OCI-LY7 (cell line): ENCODE measurements around the gene TBC1D20. TPM values are rescaled to one million over a fixed set of nuclear protein-coding genes. Genes with fewer than 3 reads are reported as not detected.

Experiments
- BruUV-seq: library from RNA; stranded (reverse); fragments of 400-500 nt; replicated peaks from 2 replicates; lab custom pipeline; 2021; lab: Mats Ljungman, UMichigan
- CTCF ChIA-PET: fragments of 300-600 bp; sonication (Branson Sonifier 250); formaldehyde crosslinking; loops from one replicate; lab custom pipeline; 2022; ENCODE audit warnings: antibody characterized with exemption; ENCODE audit not compliant: unreplicated experiment; lab: Charles Lee
- POLR2A ChIA-PET: fragments of 300-600 bp; sonication (Branson Sonifier 250); formaldehyde crosslinking; loops from one replicate; lab custom pipeline; 2022; ENCODE audit warnings: antibody characterized with exemption; lab: Charles Lee
- DNase-seq: peaks from one replicate; pipeline ENCODE4 v3.0.0-alpha.2; 2015; ENCODE audit warnings: low spot score
- H2AFZ ChIP-seq: fragments of 200-600 bp; sonication (generic), shearing (Covaris generic); 2 replicates; pipeline ENCODE4 v1.6.1; 2014; ENCODE audit warnings: mild to moderate bottlenecking, antibody characterized with exemption, low read length, moderate library complexity
- H3K27ac ChIP-seq: fragments of 200-600 bp; sonication (generic); 2 replicates; pipeline ENCODE4 v1.5.1; 2014; ENCODE audit warnings: mixed run types, low read depth, mild to moderate bottlenecking, moderate library complexity, low read length, inconsistent platforms; ENCODE audit not compliant: poor library complexity, severe bottlenecking
- H3K36me3 ChIP-seq: fragments of 200-600 bp; sonication (generic); 2 replicates; pipeline ENCODE4 v1.6.1; 2014; ENCODE audit warnings: mild to moderate bottlenecking, antibody characterized with exemption, low read length, moderate library complexity, mixed read lengths; ENCODE audit not compliant: insufficient read depth
- H3K4me1 ChIP-seq: fragments of 200-600 bp; sonication (generic); 2 replicates; pipeline ENCODE4 v1.5.1; 2014; ENCODE audit warnings: mild to moderate bottlenecking, low read length; ENCODE audit not compliant: insufficient read depth, poor library complexity, severe bottlenecking
- H3K4me2 ChIP-seq: fragments of 200-600 bp; sonication (generic); 2 replicates; pipeline ENCODE4 v1.6.1; 2014; ENCODE audit warnings: mild to moderate bottlenecking, low read length
- H3K4me3 ChIP-seq: fragments of 200-600 bp; sonication (generic); 2 replicates; pipeline ENCODE4 v1.5.1; 2014; ENCODE audit warnings: mild to moderate bottlenecking, low read depth, low read length; ENCODE audit not compliant: poor library complexity, severe bottlenecking
- H3K79me2 ChIP-seq: fragments of 200-600 bp; sonication (generic); 2 replicates; pipeline ENCODE4 v1.6.1; 2016; ENCODE audit warnings: low read depth, mild to moderate bottlenecking, low read length, moderate library complexity, mixed read lengths; ENCODE audit not compliant: insufficient read depth
- H3K9me2 ChIP-seq: fragments of 200-600 bp; sonication (generic); 2 replicates; pipeline ENCODE4 v1.6.1; 2016; ENCODE audit warnings: mild to moderate bottlenecking, low read length, mixed read lengths; ENCODE audit not compliant: insufficient read depth
- H3K9me3 ChIP-seq: fragments of 200-600 bp; sonication (generic); 2 replicates; pipeline ENCODE4 v1.6.1; 2014; ENCODE audit warnings: mild to moderate bottlenecking, mixed run types, low read length, mixed read lengths
- H4K20me1 ChIP-seq: fragments of 200-600 bp; sonication (generic); 2 replicates; pipeline ENCODE4 v1.6.1; 2014; ENCODE audit warnings: mild to moderate bottlenecking, antibody characterized with exemption, low read length, moderate library complexity, mixed read lengths; ENCODE audit not compliant: insufficient read depth
- EZH2phosphoT487 ChIP-seq: fragments of 200-600 bp; sonication (generic); IDR thresholded peaks from 2 replicates; pipeline ENCODE4 v1.6.1; 2018; ENCODE audit warnings: low read depth, borderline replicate concordance, mild to moderate bottlenecking, mixed run types, antibody characterized with exemption, low read length, moderate library complexity, mixed read lengths
- intact Hi-C: fragments of 100-400 bp; cut with micrococcal nuclease; formaldehyde crosslinking; loops from one replicate; pipeline ENCODE4 v1.10.0; 2022; ENCODE audit not compliant: unreplicated experiment
- total RNA-seq, 2 experiments: library from RNA; depleted of rRNA in 1 of 2; stranded (reverse); fragments of >200 nt in 1 of 2; shearing (Covaris generic) in 1 of 2; gene quantifications; 2 replicates each; pipeline ENCODE4 v1.2.3, GENCODE V29; 2014 to 2022
- TF ChIP-seq, protein P1 (sequence below): fragments of 200-600 bp; sonication (generic); conservative IDR thresholded peaks from 2 replicates; pipeline ENCODE4 v1.5.1; 2014; ENCODE audit warnings: mild to moderate bottlenecking, antibody characterized with exemption, low read length, moderate library complexity, mixed read lengths

The TBC1D20 gene
- total RNA-seq, 2 experiments from 2014 or later: 17.4 to 20.8 TPM

DNA sequence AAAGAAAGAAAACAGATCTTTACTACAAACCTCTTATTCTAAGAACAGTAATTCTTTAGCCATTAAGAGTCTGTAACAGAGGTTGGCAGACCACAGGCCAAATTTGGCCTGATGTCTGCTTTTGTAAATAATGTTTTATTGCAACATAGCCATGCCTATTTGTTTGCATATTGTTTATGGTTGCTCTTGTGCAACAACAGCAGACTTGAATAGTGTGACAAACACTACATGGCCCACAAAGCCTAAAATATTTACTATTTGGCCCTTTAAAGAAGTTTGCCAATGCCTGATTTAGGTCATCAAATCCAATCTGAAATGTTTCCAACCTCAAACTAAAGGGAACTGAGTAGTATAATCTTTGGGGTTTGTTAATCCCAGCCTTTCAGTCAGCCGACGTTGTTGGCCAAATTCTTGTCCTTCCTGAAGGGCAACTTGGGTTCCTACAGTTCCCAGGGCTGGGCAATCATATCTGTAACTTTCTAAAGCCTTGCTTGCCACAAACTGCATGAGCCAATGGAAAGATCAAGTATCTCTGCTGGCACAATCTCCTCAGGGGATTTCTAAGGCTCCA lies 33.9 kb upstream of the TBC1D20 start:
- no peak overlapping the region for H3K4me3 ChIP-seq
- no peaks in the 10 kb centered on the region for H3K4me1 ChIP-seq
- BruUV-seq: no TSS peak
- no peak overlapping the region for H3K4me2 ChIP-seq
- H3K27ac ChIP-seq: no peak overlapping the region
- POLR2A ChIA-PET: interaction anchor here (1.1 kb wide), 1 partner anchor 881 kb away, joined by 5 read pairs; no protein-coding TSS in a partner anchor
- H3K9me2 ChIP-seq: no peaks in the 10 kb centered on the region
- H3K9me3 ChIP-seq: no peaks in the 10 kb centered on the region
- H4K20me1 ChIP-seq: no peaks in the 10 kb centered on the region
- peaks cover 94% of the 10 kb centered on the region for H3K36me3 ChIP-seq
- H2AFZ ChIP-seq: no peak overlapping the region
- CTCF ChIA-PET: no interaction called here
- H3K79me2 ChIP-seq: no peaks in the 10 kb centered on the region
- intact Hi-C loops: no loop called here
- TF ChIP-seq, protein P1, sequence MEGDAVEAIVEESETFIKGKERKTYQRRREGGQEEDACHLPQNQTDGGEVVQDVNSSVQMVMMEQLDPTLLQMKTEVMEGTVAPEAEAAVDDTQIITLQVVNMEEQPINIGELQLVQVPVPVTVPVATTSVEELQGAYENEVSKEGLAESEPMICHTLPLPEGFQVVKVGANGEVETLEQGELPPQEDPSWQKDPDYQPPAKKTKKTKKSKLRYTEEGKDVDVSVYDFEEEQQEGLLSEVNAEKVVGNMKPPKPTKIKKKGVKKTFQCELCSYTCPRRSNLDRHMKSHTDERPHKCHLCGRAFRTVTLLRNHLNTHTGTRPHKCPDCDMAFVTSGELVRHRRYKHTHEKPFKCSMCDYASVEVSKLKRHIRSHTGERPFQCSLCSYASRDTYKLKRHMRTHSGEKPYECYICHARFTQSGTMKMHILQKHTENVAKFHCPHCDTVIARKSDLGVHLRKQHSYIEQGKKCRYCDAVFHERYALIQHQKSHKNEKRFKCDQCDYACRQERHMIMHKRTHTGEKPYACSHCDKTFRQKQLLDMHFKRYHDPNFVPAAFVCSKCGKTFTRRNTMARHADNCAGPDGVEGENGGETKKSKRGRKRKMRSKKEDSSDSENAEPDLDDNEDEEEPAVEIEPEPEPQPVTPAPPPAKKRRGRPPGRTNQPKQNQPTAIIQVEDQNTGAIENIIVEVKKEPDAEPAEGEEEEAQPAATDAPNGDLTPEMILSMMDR: no peak
- TF ChIP-seq EZH2phosphoT487: no peak
- DNase-seq: no peak

DNA sequence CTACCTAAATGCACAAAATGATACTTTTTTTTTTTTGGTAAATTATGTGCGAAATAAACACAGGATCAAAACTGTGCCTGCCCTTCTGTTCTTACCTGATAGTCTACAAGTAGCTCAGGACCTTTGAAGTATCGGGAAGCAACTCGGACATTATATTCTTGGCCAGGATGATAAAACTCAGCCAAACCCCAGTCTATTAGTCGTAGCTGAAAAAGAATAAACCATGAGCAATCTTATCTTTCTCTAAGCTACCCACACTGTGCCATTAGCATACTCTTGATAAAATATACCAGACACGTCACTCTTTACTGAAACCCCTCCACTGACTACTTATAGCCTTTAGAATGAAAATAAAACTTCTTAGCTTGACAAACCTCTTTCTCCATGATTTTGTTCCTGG lies 29.8 kb upstream of the TBC1D20 start:
- TF ChIP-seq, protein P1: no peak
- no peak for TF ChIP-seq EZH2phosphoT487
- no peak overlapping the region for H2AFZ ChIP-seq
- H3K4me3 ChIP-seq: no peak overlapping the region
- ChIA-PET CTCF (no interaction called here), POLR2A (no interaction called here)
- intact Hi-C loops: no loop called here
- H3K9me3 ChIP-seq: no peaks in the 10 kb centered on the region
- H3K4me2 ChIP-seq: no peak overlapping the region
- H3K27ac ChIP-seq: no peak overlapping the region
- H3K36me3 ChIP-seq: peaks cover 89% of the 10 kb centered on the region
- no peaks in the 10 kb centered on the region for H3K4me1 ChIP-seq
- no TSS peak for BruUV-seq
- DNase-seq: no peak
- H3K79me2 ChIP-seq: no peaks in the 10 kb centered on the region
- H3K9me2 ChIP-seq: no peaks in the 10 kb centered on the region
- H4K20me1 ChIP-seq: no peaks in the 10 kb centered on the region

DNA sequence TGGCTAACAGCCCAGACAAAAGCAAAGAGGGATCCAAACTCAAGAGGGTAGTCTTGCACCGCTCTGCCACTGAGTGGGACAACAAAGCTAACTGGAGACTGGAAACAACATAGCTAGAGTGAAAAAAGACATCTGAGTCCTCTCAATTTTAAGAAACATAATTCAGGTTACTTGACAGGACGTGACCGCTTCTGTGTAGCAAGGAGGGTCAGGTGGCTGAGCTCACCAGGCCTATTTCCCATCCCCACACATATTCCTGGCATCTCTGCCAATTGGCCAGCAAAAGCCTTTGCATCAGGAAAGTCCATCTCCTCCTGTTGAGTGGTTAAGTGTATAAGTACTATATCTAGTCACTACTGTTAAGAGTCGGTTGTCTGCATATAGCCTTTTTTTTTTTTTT lies 25.3 kb upstream of the TBC1D20 start:
- no peaks in the 10 kb centered on the region for H3K9me3 ChIP-seq
- peaks cover 91% of the 10 kb centered on the region for H3K36me3 ChIP-seq
- BruUV-seq: no TSS peak
- no peak overlapping the region for H3K27ac ChIP-seq
- no peak for TF ChIP-seq EZH2phosphoT487
- TF ChIP-seq, protein P1: no peak
- CTCF ChIA-PET: no interaction called here
- intact Hi-C loops: no loop called here
- H3K9me2 ChIP-seq: no peaks in the 10 kb centered on the region
- no peaks in the 10 kb centered on the region for H3K4me1 ChIP-seq
- H2AFZ ChIP-seq: no peak overlapping the region
- no peak overlapping the region for H3K4me3 ChIP-seq
- H4K20me1 ChIP-seq: no peaks in the 10 kb centered on the region
- H3K79me2 ChIP-seq: no peaks in the 10 kb centered on the region
- H3K4me2 ChIP-seq: no peak overlapping the region
- no peak for DNase-seq
- POLR2A ChIA-PET: interaction anchor here (0.6 to 1.0 kb wide), 4 partner anchors 10 to 144 kb away, joined by 3 to 5 read pairs (median 4); no protein-coding TSS in a partner anchor
